HG02678 (cell line): ENCODE results near the gene C16orf86.
"Not testable (repeated sequence)": the region's sequence is repeated elsewhere in the genome, so short reads cannot be mapped to it uniquely, and the experiment has no call there.

Experiments
- ATAC-seq: cut with Tn5 transposase; IDR thresholded peaks from one replicate; pipeline ENCODE4 v1.9.1; 2021; ENCODE audit warnings: mild to moderate bottlenecking, moderate library complexity; ENCODE audit not compliant: unreplicated experiment

C16orf86 gene

DNA sequence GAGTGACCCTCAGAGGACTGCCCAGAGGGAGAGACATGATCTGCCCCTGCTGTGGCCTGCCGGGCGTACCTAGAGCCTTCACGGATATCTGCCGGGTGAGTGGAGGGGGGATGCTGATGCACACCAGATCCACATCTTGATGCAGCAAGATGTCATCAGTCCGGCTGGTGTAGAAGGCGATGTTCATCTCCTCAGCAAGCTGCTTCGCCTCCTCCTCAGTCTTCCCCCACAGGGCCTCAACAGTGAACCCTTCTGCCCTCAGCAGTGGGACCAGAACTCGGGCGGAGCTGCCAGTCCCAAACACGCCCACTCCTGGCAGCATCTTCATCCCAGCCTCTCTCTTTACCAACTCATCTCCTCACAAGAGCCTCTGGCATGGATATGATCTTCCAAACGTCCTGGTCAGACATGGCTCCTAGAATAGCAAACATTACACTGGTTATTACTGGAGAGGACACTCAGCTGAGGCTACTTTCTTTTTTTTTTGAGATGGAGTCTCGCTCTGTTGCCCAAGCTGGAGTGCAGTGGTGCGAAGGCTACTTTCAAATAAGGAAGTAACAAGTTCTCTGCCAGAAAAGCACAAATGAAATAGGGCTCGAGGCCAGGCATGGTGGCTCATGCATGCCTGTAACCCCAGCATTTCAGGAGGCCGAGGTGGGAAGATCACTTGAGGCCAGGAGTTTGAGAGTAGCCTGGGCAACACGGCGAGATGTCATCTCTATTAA is 18.9 kb downstream of the C16orf86 start:
- no peak for ATAC-seq

DNA sequence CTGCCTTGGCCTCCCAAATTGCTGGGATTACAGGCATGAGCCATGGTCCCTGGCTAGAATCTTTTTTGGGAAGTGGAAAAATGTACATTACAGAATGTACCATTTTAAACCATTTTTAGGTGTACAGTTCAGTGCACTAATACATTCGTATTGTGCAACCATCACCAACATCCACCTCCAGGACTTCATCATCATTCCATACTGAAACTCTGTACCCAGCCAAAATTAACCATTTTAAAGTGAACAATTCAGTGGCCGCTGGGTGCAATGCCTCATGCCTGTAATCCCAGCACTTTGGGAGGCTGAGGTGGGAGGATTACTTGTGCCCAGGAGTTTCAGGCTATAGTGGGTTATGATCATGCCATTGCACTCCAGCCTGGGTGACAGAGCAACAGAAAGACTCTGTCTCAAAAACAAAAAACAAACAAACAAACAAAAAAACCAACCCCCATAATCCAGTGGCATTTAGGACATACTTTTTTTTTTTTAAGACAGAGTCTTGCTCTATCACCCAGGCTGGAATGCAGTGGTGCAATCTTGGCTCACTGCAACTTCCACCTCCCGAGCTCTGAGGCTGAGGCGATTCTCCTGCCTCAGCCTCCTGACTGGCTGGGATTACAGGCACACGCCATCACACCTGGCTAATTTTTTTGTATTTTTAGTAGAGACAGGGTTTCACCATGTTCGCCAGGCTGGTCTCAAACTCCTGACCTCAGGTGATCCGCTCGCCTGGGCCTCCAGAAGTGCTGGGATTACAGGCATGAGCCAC is 27.1 kb downstream of the C16orf86 start:
- not testable (repeated sequence) for ATAC-seq

DNA sequence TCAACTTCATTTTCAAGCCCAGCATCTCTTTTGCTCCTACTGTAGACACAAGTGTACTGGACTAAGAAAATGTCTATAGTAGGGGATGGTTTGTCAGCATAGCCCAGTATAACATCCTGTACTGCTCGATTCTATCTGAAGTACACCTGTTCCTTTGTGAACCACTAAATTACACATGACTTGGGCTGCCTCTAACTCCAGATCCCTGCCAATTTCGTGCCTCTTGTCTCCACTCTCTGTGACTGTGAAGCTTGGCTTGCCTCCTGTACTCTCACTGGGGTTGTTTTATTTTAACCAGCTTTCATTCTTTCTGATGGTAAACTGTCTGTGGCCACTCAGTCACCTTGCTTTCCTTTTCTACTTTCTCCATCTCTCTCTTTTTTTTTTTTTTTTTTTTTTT is 28.0 kb downstream of the C16orf86 start:
- ATAC-seq = no peak

DNA sequence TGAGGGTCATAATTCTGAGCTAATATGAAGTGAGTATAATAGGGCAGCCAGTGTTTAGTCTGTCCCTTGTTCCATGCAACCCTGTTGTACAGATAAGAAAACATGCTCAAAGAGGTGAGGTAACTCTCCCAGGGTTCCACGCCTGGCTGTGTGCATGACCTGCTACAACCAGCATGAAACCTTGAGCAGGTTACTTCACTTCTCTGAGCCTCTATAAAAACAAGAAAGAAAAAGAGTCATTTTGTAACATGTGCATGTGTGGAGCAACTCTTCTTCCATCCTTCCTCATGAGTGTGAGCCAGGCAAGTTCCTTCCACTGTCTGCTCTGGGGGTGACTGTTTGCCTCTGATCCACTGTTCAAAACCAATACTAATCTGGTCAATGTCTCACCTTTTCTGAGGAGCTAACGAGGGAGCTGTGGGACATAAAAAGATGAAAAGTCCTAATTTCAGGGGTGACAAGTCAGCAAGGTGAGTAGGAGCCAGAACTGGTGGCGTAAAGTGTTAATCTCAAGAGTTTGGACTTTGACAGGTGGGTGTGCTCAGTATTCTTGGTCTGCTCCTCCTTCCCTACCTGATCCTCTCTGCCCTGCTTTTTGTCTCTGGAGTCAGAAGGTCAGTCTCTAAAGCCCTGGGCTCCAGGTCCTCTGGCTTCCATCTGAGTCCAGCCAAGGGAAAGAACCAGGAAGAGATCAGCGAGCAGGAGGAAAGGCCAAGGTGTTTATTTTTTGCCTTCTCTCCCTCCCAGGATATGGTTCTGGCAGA is 31.0 kb downstream of the C16orf86 start:
- no peak for ATAC-seq

DNA sequence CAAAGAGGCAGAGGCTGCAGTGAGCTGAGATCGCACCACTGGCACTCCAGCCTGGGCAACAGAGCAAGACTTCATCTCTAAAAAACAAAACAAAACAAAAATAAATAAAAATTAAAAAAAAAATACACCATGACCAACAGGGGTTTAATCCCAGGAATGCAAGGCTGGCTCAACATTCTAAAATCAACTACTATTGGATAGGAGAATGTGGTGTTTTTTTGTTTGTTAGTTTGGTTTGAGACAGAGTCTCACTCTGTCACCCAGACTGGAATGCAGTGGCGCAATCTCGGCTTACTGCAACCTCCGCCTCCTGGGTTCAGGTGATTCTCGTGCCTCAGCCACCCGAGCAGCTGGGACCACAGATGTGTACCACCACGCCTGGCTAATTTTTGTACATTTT is 32.7 kb downstream of the C16orf86 start:
- ATAC-seq = no peak

DNA sequence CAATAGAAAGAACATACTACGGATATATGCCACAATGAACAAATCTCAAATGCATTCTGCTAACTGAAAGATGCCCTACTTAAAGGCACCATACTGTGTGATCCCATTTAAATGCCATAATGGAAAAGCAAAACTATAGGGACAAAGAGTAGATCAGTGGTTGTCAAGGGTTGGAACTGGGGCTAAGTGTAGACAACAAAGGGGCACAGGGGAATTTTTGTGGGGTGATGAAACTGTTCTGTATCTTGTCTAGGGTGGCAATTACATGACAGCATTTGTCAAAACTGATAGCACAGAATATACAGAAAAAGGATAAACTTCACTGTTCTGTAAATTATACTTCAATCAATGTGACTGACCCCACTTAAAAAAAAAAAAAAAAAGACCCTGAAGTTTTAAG is 34.8 kb downstream of the C16orf86 start:
- ATAC-seq = no peak

DNA sequence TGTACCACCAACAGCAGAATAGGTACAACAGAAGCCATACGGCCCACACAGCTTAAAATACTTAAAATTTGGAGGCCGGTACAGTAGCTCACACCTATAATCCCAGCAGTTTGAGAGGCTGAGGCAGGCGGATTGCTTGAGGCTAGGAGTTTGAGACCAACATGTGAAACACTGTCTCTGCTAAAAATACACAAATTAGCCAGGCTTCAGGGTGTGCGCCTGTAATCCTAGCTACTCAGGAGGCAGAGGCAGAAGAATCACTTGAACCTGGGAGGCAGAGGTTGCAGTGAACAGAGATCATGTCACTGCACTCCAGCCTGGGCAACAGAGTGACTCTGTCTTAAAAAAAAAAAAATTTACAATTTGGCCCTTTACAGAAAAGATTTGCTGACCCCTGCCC is 35.5 kb downstream of the C16orf86 start:
- ATAC-seq = no peak

DNA sequence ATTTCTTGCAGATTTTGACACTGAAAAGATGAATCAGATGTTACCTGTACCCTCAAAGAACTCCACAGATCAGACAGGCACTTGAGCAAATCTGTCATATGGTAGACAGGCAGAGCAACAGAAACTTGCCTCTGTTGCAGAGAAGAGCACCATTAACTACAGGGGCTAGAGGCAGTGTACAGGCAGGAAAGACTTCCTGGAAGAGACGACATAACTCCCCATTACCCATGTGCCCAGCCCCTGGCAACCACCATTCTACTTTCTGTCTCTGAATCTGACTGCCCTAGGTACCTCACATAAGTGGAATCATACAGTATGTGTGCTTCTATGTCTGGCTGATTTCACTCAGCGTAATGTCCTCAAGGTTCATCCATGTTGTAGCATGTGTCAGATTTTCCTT is 37.0 kb downstream of the C16orf86 start:
- no peak for ATAC-seq

DNA sequence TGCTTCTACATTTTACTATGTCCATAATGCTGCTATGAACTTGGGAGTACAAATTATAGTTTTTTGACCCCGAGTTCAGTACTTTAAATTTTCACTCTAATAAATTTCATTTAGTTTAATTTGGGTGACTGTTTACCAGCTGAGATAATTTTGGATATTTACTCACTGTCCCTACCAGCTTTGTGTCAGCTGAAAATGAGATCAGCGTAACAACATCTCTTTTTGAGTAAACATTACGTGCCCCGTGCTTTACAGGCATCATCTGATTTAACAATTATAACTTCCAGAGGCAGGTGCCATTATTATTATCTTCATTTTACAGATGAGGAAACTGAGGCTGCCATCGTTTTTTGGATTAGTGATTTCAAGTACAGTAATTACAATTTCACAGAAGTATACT is 37.5 kb downstream of the C16orf86 start:
- no peak for ATAC-seq

DNA sequence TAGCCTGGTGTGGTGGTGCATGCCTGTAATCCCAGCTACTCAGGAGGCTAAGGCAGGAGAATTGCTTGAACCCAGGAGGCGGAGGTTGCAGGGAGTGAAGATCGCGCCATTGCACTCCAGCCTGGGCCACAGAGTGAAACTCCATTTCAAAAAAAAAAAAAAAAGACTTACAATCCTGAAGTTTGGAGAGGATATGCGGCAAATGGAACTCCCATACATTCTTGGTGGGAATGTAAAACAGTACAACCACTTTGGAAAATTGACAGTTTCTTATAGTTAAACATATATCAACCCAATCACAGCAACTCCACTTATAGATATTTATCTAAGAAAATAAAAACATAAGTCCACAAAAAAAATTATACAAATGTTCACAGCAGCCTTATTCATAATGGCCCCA is 40.6 kb downstream of the C16orf86 start:
- ATAC-seq = no peak

DNA sequence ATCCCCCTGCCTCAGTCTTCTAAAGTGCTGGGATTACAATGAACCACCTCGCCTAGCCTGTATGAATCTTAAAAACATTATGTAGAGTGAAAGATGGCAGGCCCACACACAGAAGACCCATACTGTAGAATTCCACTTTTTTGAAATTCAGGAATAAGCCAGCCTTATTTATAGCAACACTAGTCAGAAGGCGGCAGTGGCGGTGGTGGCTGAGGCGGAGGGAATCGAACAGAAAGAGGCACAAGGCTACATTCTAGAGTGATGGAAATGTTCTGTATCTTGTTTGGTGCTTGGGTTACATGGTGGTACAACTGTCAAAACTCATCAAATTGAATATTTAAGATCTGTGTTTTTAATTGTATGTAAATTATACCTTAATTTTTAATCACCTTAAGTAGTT is 41.2 kb downstream of the C16orf86 start:
- ATAC-seq = no peak

DNA sequence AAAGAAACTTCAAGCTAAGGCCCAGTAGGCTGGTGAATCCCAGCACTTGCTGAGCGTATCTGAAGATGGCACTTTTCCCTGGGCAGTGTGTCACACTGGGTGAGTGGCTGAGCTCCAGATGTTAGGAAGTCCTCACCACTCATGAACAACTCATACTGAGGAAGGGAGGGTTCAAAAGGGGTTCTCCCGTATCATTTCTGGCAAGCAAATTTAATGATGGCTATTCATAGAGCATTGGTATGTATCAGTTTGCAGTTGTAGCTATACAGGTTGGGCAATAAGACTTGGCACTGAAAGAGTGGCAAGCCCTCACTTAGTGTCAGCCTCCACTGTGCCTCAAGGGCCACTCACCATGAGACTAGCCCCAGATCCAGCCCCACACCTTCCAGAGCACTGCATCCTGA is 41.8 kb downstream of the C16orf86 start:
- ATAC-seq = no peak

DNA sequence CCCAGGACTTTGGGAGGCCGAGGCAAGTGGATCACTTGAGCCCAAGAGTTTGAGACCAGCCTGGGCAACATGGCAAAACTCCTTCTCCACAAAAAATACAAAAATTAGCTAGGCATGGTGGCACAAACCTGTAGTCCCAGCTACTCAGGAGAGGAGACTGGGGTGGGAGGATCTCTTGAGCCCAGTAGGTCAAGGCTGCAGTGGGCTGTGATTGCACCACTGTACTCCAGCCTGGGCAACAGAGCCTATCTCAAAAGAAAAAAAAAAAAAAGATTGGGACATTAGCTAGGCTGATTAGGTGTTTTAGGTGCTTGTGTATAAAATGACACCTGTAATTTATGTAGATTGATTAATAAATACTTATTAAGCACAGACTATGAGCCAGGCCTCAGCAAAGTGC is 42.4 kb downstream of the C16orf86 start:
- ATAC-seq = no peak

DNA sequence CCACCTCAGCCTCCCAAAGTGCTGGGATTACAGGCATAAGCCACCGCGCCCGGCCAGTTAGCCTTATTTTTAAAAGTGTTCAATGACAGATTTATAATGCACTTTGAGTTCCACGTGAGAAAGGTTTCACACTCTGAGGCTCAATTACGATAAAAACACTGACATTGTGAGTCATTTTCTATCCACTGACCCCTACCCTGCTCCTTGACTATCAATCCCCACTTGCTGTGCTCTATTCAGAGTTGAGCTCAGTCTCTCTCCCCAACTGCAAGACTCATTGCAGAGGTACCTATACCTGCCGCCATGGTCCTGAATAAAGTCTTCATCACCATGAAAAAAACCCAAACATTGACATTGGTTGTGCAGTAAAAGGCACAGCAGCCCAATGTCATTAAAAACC is 44.0 kb downstream of the C16orf86 start:
- ATAC-seq = no peak

DNA sequence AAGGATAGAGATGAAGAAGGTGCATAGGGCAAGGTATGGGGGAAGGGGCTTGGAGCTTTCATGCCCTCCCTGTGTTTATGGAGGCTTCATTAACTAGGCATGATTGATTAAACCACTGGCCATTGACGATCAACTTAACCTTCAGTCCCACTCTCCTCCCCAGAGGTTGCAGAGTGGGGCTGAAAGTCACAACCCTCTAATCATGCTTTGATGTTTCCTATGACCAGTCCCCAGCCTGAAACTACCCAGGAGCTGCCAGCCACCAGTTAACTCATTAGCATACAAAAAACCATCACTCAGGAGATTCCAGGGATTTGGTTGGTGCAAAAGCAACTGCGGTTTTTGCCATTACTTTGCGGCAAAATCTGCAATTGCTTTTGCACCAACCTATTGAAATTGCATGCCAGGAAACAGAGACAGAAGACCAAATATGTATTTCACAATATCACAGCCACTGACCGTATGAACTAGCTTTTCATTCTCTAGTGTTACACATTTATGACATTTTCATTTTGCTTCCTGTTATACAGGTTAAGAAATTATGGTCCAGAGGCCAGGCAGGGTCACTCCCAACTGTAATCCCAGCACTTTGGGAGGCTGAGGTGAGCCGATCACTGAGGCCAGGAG is 47.1 kb downstream of the C16orf86 start:
- ATAC-seq = no peak

DNA sequence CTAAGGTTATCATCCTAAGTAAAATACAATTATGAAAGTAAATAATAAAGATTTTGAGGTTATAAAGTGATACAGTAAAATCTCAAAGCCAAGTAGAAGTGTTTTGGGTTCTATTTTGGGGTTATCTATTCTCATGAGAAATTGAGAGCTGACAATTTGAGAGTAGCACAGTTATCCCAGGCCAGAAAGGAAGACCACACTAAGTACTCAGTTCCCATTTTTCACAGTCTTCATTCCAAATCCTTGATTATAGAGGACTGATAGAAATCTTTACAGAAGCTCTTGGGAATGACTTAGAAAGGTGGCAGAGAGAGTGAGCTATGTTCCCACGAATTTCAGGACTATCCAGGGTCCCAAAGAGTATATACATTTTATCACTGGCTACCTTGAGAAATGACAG is 47.9 kb downstream of the C16orf86 start:
- no peak for ATAC-seq

DNA sequence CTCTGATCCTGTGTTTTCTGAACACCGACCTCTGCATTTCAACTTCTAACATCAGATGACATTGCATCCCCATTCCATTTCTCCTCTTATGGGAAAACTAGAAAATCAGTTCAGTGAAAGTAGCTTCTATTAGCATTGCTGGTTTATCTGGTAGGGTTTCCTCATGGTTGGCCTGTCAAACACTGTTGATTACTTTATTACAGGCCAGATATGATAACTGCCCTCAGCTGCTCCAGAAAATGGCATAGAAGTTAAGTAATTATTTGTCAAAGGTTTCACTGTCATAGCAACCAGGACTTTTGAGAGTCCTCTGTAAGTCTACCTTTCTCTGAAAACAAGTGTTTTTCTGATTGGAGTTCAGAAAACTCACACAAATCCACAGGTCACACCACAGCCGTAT is 49.5 kb downstream of the C16orf86 start:
- no peak for ATAC-seq
